GM21786 (cell line): ENCODE measurements around the gene MPPED1.

Source experiments
- ATAC-seq: cut with Tn5 transposase; IDR thresholded peaks from one replicate; pipeline ENCODE4 v1.9.1; 2021; ENCODE audit not compliant: unreplicated experiment

The MPPED1 gene

GRCh38 chr22:43428521-43428920, 16.7 kb downstream of the MPPED1 start:
- no peak for ATAC-seq

DNA sequence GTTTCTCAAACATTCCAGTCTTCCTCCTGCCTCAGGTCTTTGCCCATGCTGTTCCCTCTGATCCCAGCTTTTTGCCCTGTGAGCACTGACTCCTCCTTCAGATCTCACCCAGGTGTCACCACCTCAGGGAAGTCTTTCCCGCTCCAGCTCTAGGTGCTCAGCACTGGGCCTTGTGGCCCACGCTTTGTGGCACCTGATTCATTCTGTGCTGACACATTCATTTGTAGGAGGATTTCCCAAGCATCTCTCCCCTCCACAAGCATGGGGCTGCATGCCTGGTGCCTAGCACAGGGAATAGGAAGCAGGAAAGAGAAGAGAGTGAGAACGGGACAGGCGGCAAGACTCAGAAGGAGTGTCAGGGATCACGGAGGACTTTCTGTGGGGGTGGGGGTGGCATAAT, 17.6 kb downstream of the MPPED1 start:
- ATAC-seq, result no peak

DNA sequence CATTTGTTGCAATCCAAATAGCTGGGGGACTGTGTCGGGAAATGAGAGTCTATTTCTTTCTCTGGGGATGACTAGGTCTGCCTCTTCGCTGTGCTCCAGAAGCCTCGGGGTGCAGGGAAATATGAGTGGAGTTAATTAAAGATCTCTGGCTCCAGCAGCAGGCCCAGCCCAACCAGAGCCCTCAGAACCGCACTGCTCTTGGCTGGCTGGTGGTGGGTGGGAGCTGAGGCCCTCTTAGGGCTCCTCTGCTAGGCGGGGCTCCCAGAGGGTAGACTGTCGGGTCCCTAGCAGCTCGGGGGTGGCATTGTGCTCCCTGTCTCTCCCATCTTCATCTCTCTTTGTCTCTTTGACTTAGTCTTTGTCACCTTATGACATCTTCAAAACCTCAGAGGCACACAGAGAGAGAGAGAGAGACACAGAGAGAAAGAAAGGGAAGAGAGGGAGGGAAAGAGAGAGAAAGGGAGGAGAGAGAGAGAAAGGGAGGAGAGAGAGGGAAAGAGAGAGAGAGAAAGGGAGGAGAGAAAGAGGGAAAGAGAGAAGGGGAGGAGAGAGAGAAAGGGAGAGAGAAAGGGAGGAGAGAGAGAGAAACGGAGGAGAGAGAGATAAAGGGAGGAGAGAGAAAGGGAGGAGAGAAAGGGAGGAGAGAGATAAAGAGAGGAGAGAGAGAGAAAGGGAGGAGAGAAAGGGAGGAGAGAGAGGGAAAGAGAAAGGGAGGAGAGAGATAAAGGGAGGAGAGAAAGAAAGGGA, 20.2 kb downstream of the MPPED1 start:
- ATAC-seq, result no peak

DNA sequence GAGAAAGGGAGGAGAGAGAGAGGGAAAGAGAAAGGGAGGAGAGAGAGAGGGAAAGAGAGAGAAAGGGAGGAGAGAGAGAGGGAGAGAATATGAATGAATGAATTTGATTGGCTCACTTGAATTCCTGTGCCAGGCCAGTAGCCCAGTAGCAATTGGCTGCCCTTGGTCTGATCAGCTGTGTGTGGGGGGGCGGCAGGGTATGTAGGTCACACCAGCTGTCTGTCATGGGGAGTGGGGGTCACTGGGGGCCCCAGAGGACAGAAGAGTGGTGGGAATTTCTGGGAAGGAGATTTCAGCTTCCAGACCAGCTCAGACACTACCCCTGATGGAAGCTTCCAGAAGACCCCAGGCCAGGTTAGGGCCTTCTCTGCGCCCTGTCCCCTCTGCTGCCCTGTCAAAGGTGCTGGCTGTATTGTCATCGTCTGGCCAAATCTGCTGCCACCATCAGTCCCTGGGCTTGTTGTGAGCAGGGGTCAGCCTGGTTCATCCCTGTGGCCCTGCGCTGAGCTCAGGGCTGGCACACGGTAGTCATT, 21.1 kb downstream of the MPPED1 start:
- no peak for ATAC-seq

GRCh38 chr22:43433451-43434274, 21.8 kb downstream of the MPPED1 start:
- no peak for ATAC-seq

GRCh38 chr22:43434275-43434927, 22.6 kb downstream of the MPPED1 start:
- no peak for ATAC-seq

- ATAC-seq, result no peak
These were observed 23.1 kb downstream of the MPPED1 start for GRCh38 chr22:43434928-43435311.

- ATAC-seq, result no peak
These were observed 24.3 kb downstream of the MPPED1 start for GRCh38 chr22:43435851-43436811.

DNA sequence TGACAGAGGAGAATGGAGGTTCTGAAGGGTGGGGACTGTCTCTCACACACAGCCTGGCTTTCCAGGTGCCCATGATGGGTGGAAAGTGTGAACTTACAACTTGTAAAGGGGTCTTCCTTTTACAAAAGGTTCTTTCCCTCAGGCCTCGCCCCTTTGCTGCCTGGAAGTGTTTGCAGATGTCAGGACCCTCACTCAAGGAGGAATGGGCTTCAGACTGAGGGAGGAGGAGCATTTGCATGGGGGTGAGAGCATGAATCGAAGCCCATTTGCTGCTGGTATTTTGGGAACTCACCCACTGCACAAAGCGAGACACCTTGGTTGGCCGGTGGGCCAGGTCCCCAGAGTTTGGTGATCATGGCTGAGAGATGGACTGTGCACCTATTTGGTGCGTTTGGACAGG, 25.1 kb downstream of the MPPED1 start:
- no peak for ATAC-seq

DNA sequence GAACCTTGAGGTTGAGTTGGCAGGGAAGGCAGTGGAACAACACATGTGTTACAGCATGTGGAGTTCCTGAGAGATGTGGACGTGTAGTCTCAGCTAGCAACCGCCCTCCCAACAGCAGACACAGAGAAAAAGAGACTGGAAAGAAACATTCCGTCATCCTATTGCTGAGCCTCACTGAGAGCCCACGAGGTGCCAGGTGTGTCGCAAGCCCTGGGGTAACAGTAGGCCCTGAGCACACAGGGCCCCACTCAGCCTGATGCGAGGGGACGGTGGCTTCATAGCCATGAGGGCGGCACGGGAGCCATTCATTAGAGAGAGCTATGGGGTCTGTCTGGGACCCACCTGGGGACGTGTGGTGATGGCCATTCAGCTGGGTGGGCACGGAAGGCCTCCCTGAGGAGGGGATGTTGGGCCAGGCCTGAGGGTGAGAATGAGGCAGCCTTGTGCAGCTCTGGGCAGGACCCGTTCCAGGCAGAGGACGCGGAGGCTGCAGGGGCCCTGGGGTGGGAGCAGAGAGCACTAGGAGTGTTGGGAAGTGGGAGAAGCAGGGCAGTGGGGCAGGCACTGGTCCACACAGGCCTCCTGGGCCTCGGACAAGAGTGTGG, 26.2 kb downstream of the MPPED1 start:
- no peak for ATAC-seq

- ATAC-seq, result no peak
These were observed 27.0 kb downstream of the MPPED1 start for GRCh38 chr22:43438666-43439347.

- no peak for ATAC-seq
These were observed 27.7 kb downstream of the MPPED1 start for GRCh38 chr22:43439368-43440103.

DNA sequence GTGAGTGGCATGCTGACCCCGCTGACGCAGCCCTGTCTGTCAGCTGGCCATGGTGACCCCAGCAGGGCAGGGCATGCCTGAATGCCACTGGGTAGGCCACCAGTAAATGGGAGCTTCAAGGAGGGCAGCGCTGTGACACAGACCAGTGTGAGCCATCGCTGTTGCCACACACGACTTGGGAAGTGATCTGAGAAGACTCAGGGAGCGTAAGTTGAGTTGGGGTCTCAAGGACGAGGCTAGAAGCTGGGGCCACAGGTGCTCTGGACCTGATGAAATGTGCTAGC, 28.2 kb downstream of the MPPED1 start:
- no peak for ATAC-seq

- no peak for ATAC-seq
These were observed 28.7 kb downstream of the MPPED1 start for GRCh38 chr22:43440556-43440955.

DNA sequence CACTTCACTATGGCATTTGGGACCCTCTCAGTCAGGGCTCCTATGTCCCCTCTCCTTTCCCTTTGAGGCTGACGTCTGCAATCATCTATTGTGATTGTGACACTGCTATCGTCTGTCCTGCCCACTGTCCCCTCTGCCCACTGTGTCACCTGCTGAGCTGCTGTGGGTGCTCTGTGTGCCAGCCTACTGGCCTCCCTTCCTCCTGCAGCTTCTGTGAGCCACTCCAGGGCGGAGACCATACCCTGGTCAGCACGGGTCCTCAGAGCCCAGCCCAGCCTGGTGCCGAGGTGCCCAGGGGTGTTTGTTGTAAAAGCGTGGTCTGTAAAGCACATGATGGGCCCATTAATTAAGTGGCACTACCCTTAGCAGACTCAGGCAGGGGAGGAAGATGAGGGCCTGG, 29.4 kb downstream of the MPPED1 start:
- ATAC-seq, result no peak

- ATAC-seq, result no peak
These were observed 29.9 kb downstream of the MPPED1 start for GRCh38 chr22:43441751-43442150.

- no peak for ATAC-seq
These were observed 30.8 kb downstream of the MPPED1 start for GRCh38 chr22:43442386-43443151.

- ATAC-seq, result no peak
These were observed 31.3 kb downstream of the MPPED1 start for GRCh38 chr22:43443152-43443471.
